Left lung (tissue), 10 donors: ENCODE data around the gene MCC. TPM values are rescaled to one million over a fixed set of nuclear protein-coding genes. Genes with fewer than 3 reads are reported as not detected.
A peak's percentile ranks its signal among the peaks of the same experiment; 100 is the strongest.

Source experiments
- ATAC-seq: fragments of 200-7000 bp; cut with Tn5 transposase; one replicate; pipeline ENCODE4 v1.9.1; 2020; ENCODE audit warnings: moderate library complexity
- DNase-seq, 4 donors: peaks; one replicate each; pipeline ENCODE4 v3.0.0-alpha.2; 2013 to 2020
- H3K27ac ChIP-seq, 2 donors: fragments of 200-600 bp; sonication (generic) in 1 of 2; one replicate each; pipeline versions ENCODE4 v1.5.0 to v1.8.0; 2020 to 2021
- H3K27me3 ChIP-seq, 2 donors: fragments of 200-600 bp; sonication (generic) in 1 of 2; one replicate each; pipeline versions ENCODE4 v1.5.0 to v1.8.0; 2020 to 2021
- H3K36me3 ChIP-seq, 2 donors: fragments of 200-600 bp; sonication (generic) in 1 of 2; one replicate each; pipeline versions ENCODE4 v1.5.0 to v1.8.0; 2020 to 2021
- H3K4me1 ChIP-seq, 2 donors: fragments of 200-600 bp; one replicate each; pipeline ENCODE4 v1.8.0; 2021
- H3K4me3 ChIP-seq, 2 donors: fragments of 200-600 bp; sonication (generic) in 1 of 2; one replicate each; pipeline versions ENCODE4 v1.5.0 to v1.8.0; 2020 to 2021; ENCODE audit warnings: mild to moderate bottlenecking in 1 of 2
- H3K9me3 ChIP-seq, 2 donors: fragments of 200-600 bp; sonication (generic) in 1 of 2; one replicate each; pipeline versions ENCODE4 v1.5.0 to v1.8.0; 2020 to 2021
- intact Hi-C, 2 donors: fragments of 100-400 bp; cut with DNase I; formaldehyde crosslinking; loops; one replicate each; pipeline versions ENCODE4 v1.11.2 to v1.14.2; 2022
- polyA plus RNA-seq, 6 donors: library from polyadenylated mRNA; unstranded; fragments of 120-200 nt; gene quantifications; one replicate each; pipeline ENCODE4 v1.2.1, GENCODE V29; 2013; ENCODE audit not compliant: insufficient read length in 6 of 6
- total RNA-seq, 2 donors: library from RNA; stranded (reverse); fragmentation: NEBNext Ultra II Directional; extraction: Animal tissue kit (Norgen Biotek cat#: 25700); gene quantifications; one replicate each; pipeline ENCODE4 v1.2.1, GENCODE V29; 2021
- TF ChIP-seq, protein P1 (sequence below), 2 donors: fragments of 200-600 bp; sonication (generic) in 1 of 2; IDR thresholded peaks; one replicate each; pipeline versions ENCODE4 v1.5.0 to v1.8.0; 2021; ENCODE audit warnings: antibody characterized with exemption in 2 of 2
- donor health status: DM: no; HTN: yes; CAD: no.
- donor health status: DM: no; HTN: no; CAD: no.

MCC gene
- total and polyA plus RNA-seq, 8 donors: 12.5 to 18.4 (median 16.1) TPM

DNA sequence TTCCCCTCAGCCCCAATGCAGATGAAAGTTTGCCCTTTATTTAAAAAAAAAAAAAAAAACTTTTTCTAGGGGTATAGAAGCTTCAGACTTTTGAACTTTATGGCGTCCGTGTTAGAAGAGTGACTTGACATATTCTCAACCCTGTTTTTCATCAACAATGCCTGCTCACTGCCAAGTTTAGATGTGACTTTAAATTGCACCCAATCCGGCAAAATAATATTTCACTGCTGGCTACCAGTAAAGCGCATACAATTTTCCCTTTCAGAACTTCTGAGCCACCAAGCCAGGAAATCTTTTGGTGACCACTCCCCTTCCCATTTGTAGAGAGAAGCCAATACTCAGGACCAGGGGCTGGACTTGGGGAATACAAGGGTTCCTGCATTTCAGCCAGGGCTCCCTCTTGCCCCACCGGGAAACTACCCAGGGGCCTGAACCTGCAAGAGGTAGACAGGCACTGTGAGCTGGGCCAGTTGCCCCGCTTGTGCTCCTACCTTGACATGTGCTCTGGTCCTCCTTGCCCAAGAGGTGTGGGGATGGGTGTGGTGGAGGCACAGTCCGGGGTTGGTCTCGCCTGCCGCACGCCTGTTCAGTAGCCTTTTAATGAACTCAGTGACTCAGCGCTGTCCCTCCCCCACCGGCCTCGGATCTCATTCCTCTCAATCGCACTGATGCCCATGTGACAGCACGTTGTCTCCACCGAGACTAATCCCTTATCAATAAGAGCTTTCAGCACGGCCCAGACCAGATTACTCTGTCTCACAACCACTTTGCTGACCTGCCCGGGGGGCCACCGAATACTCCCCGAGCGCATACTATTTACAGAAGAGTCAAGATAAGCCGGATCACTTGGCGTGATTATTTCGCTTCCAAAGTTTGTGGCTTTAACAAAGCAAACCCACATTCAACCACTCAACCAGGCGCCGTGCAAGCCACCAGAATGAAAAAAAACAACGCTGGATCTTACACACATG lies 285.2 kb downstream of the MCC start:
- H3K36me3 ChIP-seq: no peaks in the 10 kb centered on the region
- no peaks in the 10 kb centered on the region for H3K9me3 ChIP-seq
- intact Hi-C loops: no loop called here
- no peak overlapping the region for H3K27ac ChIP-seq
- H3K27me3 ChIP-seq: no peaks in the 10 kb centered on the region
- H3K4me3 ChIP-seq: no peak overlapping the region
- ATAC-seq: peak; percentile 90
- DNase-seq: peak in 2 of 4 donors; percentile 56 to 67
- no peaks in the 10 kb centered on the region for H3K4me1 ChIP-seq
- TF ChIP-seq, protein P1, sequence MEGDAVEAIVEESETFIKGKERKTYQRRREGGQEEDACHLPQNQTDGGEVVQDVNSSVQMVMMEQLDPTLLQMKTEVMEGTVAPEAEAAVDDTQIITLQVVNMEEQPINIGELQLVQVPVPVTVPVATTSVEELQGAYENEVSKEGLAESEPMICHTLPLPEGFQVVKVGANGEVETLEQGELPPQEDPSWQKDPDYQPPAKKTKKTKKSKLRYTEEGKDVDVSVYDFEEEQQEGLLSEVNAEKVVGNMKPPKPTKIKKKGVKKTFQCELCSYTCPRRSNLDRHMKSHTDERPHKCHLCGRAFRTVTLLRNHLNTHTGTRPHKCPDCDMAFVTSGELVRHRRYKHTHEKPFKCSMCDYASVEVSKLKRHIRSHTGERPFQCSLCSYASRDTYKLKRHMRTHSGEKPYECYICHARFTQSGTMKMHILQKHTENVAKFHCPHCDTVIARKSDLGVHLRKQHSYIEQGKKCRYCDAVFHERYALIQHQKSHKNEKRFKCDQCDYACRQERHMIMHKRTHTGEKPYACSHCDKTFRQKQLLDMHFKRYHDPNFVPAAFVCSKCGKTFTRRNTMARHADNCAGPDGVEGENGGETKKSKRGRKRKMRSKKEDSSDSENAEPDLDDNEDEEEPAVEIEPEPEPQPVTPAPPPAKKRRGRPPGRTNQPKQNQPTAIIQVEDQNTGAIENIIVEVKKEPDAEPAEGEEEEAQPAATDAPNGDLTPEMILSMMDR (IDR thresholded peaks at IDR 0.05): no peak

DNA sequence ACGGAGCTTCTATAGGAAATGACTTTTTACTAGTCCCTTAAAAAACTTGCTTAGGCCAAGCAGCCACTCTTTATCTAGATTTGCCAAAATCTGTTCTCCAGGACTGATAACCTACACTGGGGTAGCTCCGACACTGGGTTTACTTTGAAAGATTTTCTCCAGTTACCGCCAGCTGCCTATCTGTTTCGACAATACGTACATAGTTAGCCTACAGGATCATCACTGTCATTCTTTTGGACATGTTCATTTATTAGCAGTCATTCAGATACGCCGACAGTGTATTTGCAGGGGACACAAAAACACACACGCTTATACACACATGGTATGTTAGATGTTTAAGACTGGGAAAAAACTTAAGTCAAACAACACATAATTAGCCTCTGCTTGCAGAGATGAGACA lies 286.0 kb downstream of the MCC start:
- Histone ChIP-seq H3K9me3 (no peaks in the 10 kb centered on the region), H3K4me1 (no peaks in the 10 kb centered on the region), H3K4me3 (no peak overlapping the region), H3K36me3 (no peaks in the 10 kb centered on the region), H3K27ac (no peak overlapping the region), H3K27me3 (no peaks in the 10 kb centered on the region)
- TF ChIP-seq, protein P1 (IDR thresholded peaks at IDR 0.05): no peak
- intact Hi-C loops: no loop called here
- DNase-seq (no peak), ATAC-seq (no peak)

DNA sequence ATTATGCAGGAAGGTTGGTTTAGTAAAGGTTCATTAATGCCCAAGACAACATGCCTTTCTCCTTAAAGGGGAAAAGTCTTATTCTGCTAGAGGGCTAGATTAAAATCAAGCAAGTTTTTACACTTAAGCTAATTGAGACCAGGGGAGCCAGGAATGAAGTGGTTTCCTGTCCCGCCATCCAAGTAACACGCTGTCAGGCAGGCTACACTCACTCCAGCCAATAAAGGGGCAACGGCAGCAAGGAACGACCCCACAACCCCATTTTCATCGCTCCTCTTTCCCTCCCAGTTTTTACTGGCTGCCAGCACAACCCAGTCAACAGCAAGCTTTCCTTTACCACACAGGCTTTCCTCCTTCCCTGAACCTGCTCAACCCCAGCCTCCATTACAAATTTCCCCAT lies 286.5 kb downstream of the MCC start:
- no peak overlapping the region for H3K27ac ChIP-seq
- no peak overlapping the region for H3K4me3 ChIP-seq
- no peaks in the 10 kb centered on the region for H3K27me3 ChIP-seq
- H3K36me3 ChIP-seq: no peaks in the 10 kb centered on the region
- H3K4me1 ChIP-seq: no peaks in the 10 kb centered on the region
- DNase-seq (no peak), ATAC-seq (no peak)
- TF ChIP-seq, protein P1 (IDR thresholded peaks at IDR 0.05): no peak
- H3K9me3 ChIP-seq: no peaks in the 10 kb centered on the region
- intact Hi-C loops: no loop called here

DNA sequence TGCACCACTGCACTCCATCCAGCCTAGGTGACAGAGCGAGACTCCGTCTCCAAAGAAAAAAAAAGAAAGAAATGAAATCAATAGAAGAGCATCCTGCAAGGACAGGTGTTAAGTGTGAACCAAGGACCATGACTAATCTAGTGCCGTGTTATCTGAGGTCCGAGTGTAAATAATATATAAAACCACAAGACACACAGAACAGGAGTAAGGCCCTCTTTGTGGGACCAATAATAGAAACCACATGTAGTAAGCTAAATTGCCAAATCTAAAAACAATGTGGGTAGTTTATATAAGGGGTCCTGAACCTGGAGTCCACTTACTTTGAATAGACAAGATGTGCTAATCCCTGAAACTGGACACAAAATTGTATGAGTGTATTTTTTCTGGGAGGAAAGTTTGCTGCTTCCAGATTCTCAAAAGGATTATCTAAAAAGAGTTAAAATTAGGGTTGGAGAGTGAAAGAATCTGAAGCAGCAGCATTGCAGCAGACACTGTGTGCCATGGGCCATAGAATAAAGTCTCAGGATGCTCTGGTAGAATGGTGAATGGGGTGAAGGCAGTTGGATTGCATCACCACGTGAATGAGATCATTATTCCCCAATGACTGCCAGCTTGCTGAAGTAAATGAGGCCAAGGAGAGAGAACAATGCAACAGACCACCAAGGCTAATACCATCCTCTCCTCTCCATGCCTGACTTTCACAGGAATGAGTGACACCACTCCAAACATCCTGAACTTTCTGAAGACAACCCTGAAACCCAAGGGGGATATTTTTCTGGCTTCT lies 288.9 kb downstream of the MCC start:
- TF ChIP-seq, protein P1 (IDR thresholded peaks at IDR 0.05): no peak
- intact Hi-C loops: no loop called here
- Histone ChIP-seq H3K27me3 (no peaks in the 10 kb centered on the region), H3K27ac (no peak overlapping the region), H3K4me1 (no peaks in the 10 kb centered on the region), H3K4me3 (no peak overlapping the region), H3K9me3 (no peaks in the 10 kb centered on the region), H3K36me3 (no peaks in the 10 kb centered on the region)
- DNase-seq (no peak), ATAC-seq (no peak)
